GM12878 (cell line): Measurements from ENCODE around the gene FOXK1.
A peak's percentile ranks its signal among the peaks of the same experiment; 100 is the strongest.

Experiments
- CREM ChIP-seq: IDR thresholded peaks from 2 replicates; pipeline ENCODE4 v1.6.1; 2014; ENCODE audit warnings: antibody characterized with exemption, low read depth
- EP300 ChIP-seq, 2 experiments: fragments of 150-350 bp in 1 of 2; IDR thresholded peaks; 2 replicates each; pipeline ENCODE4 v1.6.1; 2011 to 2012; ENCODE audit warnings: low read depth in 2 of 2, low read length in 2 of 2, borderline replicate concordance in 1 of 2, improper control_type of control experiment in 1 of 2, inconsistent platforms in 1 of 2; ENCODE audit not compliant: control insufficient read depth in 1 of 2
- HDAC2 ChIP-seq: fragments of 200-600 bp; sonication (generic); IDR thresholded peaks from 2 replicates; pipeline ENCODE4 v1.6.1; 2017
- POLR2A ChIP-seq: IDR thresholded peaks from 2 replicates; pipeline ENCODE4 v1.6.1; 2011; ENCODE audit warnings: low read depth, mild to moderate bottlenecking, low read length
- SREBF1 ChIP-seq: IDR thresholded peaks from 2 replicates; pipeline ENCODE4 v1.6.1; 2012; ENCODE audit warnings: mild to moderate bottlenecking, low read length
- TF ChIP-seq, protein P1 (sequence below), 3 experiments: IDR thresholded peaks in 2 of 3; conservative IDR thresholded peaks in 1 of 3; 2 replicates each; pipeline ENCODE4 v1.5.1; 2011; ENCODE audit warnings: low read depth in 3 of 3, low read length in 3 of 3, mild to moderate bottlenecking in 3 of 3, control low read depth in 2 of 3, moderate library complexity in 2 of 3, inconsistent platforms in 1 of 3, mixed read lengths in 1 of 3; ENCODE audit not compliant: control insufficient read depth in 2 of 3, insufficient read depth in 1 of 3; ENCODE audit errors: extremely low read depth in 1 of 3

DNA sequence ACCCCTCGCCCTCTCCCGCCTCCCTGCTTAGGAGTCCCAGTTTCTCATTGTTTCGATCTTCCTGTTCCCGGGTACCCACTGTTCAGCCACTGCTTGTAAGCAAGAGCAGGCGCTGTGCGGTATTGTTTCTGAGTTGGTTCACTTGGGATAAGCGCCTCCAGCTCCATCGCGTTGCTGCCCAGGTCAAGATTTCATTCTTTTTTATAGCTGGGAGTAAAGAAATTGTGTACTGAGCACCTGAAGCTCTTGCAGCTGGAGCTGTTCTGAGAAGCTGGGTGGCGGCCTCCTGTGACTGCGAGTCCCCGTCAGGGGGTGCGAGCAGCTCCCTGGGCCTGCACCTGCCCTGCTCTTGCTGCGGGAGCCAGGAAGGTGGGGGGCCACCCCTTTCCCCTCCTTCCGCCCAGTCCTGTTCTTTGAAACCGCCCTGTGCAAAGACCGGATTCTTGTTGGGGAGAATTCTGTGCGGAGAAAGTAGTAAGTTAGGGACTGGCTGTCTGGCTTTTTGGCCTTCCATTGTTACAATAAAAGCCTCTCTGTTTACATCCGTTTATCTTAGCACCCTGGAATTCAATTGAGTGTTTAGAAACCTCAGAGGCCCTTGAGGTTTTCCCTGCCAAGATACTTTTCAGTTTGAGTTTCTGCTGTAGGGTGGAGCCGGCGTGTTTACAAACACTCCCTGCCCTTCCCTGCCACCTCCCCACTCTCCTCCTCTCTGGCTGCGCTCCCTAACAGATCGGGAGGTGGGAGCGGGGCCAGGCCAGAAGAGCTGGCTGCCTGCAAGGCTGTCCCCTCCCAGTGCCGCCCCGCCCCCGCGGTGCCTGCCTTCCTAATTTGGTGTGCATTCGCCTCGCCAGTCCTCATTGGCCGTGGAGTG lies 62.5 kb downstream of the FOXK1 start:
- TF ChIP-seq POLR2A (peak; percentile 71), SREBF1 (0 out of 2 replicates have a peak, but pooled peaks have one; percentile 41), CREM (no peak), EP300 (IDR thresholded peaks at IDR 0.05; ENCODE audit: borderline replicate concordance in 1 of 2, control insufficient read depth in 1 of 2, low read depth in 2 of 2, low read length in 2 of 2) (no peak), HDAC2 (no peak)
- TF ChIP-seq, protein P1, sequence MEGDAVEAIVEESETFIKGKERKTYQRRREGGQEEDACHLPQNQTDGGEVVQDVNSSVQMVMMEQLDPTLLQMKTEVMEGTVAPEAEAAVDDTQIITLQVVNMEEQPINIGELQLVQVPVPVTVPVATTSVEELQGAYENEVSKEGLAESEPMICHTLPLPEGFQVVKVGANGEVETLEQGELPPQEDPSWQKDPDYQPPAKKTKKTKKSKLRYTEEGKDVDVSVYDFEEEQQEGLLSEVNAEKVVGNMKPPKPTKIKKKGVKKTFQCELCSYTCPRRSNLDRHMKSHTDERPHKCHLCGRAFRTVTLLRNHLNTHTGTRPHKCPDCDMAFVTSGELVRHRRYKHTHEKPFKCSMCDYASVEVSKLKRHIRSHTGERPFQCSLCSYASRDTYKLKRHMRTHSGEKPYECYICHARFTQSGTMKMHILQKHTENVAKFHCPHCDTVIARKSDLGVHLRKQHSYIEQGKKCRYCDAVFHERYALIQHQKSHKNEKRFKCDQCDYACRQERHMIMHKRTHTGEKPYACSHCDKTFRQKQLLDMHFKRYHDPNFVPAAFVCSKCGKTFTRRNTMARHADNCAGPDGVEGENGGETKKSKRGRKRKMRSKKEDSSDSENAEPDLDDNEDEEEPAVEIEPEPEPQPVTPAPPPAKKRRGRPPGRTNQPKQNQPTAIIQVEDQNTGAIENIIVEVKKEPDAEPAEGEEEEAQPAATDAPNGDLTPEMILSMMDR (IDR thresholded peaks at IDR 0.05 in 2 of 3, conservative IDR thresholded peaks at IDR 0.05 in 1 of 3; ENCODE audit: control insufficient read depth in 2 of 3, extremely low read depth in 1 of 3, insufficient read depth in 1 of 3, low read depth in 3 of 3, low read length in 3 of 3) = no peak
